GM18498 (cell line): ENCODE data around the gene MICAL2.

Source experiments
- ATAC-seq: cut with Tn5 transposase; IDR thresholded peaks from one replicate; pipeline ENCODE4 v1.9.1; 2021; ENCODE audit warnings: mild to moderate bottlenecking, moderate library complexity; ENCODE audit not compliant: unreplicated experiment

Gene MICAL2

GRCh38 chr11:12166299-12167060 is 56.1 kb downstream of the MICAL2 start:
- no peak for ATAC-seq

GRCh38 chr11:12167061-12168000 is 56.9 kb downstream of the MICAL2 start:
- ATAC-seq: no peak

GRCh38 chr11:12168114-12168513 is 57.7 kb downstream of the MICAL2 start:
- ATAC-seq: no peak

GRCh38 chr11:12169822-12170221 is 59.4 kb downstream of the MICAL2 start:
- ATAC-seq: no peak

GRCh38 chr11:12170501-12170900 is 60.1 kb downstream of the MICAL2 start:
- ATAC-seq: no peak

DNA sequence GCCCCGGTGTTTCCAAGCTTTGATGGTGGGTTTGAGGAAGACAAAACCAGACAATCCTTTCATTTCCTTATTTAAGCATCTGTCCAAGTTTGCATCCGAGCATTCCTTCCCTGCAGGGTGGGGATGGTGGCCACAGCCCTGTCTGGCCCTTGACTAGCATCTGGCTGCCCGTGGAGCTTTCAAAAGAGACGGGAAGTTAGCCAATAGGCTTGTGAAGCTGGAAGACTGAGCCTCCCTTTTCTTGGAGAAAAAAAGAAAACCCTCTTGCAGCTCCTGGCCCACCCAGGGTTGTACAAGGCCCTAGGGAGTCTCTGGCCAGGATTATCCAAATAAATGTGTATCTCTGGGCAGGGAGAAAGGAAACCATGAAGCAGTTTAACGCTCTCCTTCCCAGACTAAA is 60.6 kb downstream of the MICAL2 start:
- ATAC-seq: no peak

GRCh38 chr11:12171921-12172320 is 61.5 kb downstream of the MICAL2 start:
- no peak for ATAC-seq

GRCh38 chr11:12172493-12173013 is 62.2 kb downstream of the MICAL2 start:
- no peak for ATAC-seq

GRCh38 chr11:12173111-12173510 is 62.7 kb downstream of the MICAL2 start:
- ATAC-seq: no peak

- peak; percentile 37 for ATAC-seq
Observed at GRCh38 chr11:12174128-12174476, 63.7 kb downstream of the MICAL2 start.

DNA sequence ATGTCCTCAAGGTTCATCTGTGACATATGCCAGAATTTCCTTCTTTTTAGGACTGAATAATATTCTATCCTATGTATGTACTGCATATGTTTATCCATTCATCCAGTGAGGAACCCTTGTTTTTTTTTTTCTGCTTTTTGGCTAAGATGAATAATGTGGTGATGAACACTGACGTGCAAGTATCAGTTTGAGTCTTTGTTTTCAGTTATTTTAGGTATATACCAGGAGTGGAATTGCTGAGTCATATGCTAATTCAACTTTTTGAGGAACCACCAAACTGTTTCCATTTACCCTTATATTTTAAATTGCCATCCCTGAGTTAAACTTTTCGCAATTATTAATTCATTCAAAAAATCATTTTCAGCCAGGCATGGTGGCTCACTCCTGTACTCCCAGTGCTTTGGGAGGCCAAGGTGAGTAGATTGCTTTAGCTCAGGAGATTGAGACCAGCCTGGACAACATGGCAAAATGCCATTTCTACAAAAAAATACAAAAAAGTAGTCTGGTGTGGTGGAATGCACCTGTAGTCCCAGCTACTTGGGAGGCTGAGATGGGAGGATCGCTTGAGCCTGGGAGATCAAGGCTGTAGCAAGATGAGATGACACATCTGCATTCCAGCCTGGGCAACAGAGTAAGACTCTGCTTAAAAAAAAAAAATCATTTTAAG is 64.2 kb downstream of the MICAL2 start:
- peak; percentile 68 for ATAC-seq

- ATAC-seq: peak; percentile 39
Observed at GRCh38 chr11:12175694-12176241, 65.4 kb downstream of the MICAL2 start.

DNA sequence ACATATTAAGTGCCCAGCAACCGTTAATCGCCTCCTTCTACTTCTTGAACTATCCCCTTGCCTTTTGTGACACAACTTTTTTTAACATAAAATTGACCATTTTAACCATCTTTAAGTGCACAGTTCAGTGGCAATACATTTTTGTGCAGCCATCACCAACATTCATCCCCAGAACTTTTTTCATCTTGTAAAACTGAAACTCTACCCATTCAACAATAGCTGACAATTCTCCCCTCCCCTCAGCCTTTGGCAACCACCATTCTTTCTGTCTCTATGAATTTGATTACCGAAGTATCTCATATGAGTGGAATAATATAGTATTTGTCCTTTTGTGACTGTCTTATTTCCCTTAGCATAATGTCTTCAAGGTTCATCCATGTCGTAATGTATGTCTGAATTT is 66.0 kb downstream of the MICAL2 start:
- ATAC-seq: no peak

DNA sequence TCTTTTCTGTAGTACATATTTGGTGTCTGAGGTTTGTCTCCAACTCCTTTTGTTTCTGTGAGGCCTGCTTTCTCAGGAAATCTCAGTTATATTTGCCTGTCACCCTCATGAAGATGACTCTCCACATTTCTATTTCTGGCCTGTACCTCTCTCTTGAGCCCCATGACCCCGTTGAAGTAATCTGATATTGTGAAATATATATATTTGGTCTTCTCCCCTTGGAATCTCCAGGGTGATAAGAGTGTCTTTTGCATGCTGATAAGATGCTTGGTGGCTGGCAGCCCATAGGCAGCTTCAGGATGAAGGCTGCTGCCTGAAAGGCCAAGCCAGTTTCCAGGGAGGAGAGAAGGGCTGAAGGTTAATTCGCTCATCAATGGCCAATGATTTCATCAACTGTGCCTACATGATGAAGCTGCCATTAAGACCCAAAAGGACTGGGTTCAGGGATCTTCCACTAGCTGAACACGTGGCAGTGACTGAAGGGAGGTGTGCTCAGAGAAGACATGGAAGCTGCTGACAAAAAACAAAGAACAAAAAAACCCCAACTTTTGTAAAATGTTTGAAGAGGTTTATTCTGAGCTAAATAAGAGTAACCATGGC is 67.4 kb downstream of the MICAL2 start:
- no peak for ATAC-seq

GRCh38 chr11:12179019-12179418 is 68.6 kb downstream of the MICAL2 start:
- no peak for ATAC-seq

GRCh38 chr11:12179531-12179930 is 69.1 kb downstream of the MICAL2 start:
- no peak for ATAC-seq

DNA sequence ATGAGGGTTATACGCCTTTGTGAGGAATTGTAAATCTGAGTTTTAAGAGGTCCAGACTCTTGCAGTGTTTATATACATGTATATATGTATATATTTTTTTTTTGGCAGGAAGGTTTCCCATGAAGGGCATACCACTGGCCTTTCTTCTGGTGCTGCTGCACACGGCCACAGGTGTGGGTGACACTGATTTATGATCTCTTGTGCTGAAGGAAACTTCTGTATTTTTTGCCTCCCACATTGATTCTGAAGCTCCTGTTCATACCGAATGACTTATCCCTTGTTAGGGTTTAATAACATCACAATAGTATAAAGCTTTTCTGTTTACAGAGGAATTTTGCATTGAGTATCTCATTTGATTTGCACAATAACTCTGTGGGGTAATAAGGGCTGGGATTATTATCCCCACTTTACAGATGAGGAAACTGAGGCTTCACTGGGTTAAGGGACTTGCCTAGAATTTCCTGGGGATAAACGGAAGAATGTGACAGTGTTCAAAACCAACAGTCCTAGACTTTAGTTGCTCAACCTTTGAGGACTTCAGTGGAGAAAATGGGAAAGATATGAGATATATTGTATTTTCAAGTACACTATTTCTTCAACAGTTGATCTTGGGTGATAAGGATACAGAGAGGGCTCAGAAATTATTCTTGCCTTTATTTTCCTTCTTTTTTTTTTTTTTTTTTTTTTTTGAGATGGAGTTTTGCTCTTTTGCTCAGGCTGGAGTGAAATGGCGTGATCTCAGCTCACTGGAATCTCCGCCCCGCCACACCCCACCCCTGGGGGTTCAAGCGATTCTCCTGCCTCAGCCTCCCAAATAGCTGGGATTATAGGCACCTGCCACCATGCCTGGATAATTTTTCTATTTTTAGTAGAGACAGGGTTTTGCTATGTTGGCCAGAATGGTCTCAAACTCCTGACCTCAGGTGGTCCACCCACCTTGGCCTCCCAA is 70.1 kb downstream of the MICAL2 start:
- no peak for ATAC-seq

GRCh38 chr11:12182302-12182675 is 71.9 kb downstream of the MICAL2 start:
- no peak for ATAC-seq
